Measurements from ENCODE around the gene DCANP1. TPM values are rescaled to one million over a fixed set of nuclear protein-coding genes. Genes with fewer than 3 reads are reported as not detected.
A peak's percentile ranks its signal among the peaks of the same experiment; 100 is the strongest.

Gene DCANP1
- polyA plus RNA-seq, 1 donor (not counting 4 experiments of a cell fraction or from before 2014, with no cell fraction given) = not detected

DNA sequence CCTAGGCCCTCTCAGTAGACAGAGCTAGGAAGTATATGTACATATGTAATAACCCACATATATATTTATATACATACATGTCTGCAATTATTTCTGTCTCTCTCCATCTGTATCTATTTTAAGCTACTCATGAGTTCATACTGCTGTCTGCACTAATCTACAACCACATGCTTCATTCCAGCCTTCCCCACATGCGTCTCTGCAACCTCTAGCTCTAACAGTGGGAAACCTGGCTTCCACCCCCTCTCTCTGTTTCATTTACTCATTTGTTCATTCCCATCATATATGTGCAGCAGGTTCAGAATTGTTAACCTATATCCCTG, 23.3 kb downstream of the DCANP1 start:
- Histone ChIP-seq H3K9me3 (ENCODE audit: control insufficient read depth, low read depth, low read length) (peaks cover 4% of the 10 kb centered on the region), H3K4me1 (ENCODE audit: control insufficient read depth, extremely low read depth, insufficient read depth, low read length) (peaks cover 11% of the 10 kb centered on the region), H2AFZ (ENCODE audit: control insufficient read depth, low read length) (no peak overlapping the region), H3K4me2 (ENCODE audit: control insufficient read depth, extremely low read depth, insufficient read depth, low read depth, low read length) (no peak overlapping the region), H3K4me3 (ENCODE audit: control insufficient read depth in 2 of 3, extremely low read depth in 1 of 3, insufficient read depth in 2 of 3, low read depth in 1 of 3, low read length in 3 of 3) (no peak overlapping the region), H4K20me1 (ENCODE audit: control insufficient read depth, extremely low read depth, insufficient read depth, low read length) (no peaks in the 10 kb centered on the region), H3K27me3 (ENCODE audit: control insufficient read depth, extremely low read depth, insufficient read depth, low read length) (peaks cover 4% of the 10 kb centered on the region), H3K27ac (ENCODE audit: control insufficient read depth, insufficient read depth, low read length) (no peak overlapping the region), H3K79me2 (ENCODE audit: control insufficient read depth, insufficient read depth, low read length) (no peaks in the 10 kb centered on the region), H3K9me1 (ENCODE audit: control insufficient read depth, extremely low read depth, insufficient read depth, low read length) (no peaks in the 10 kb centered on the region), H3K9ac (ENCODE audit: control insufficient read depth, extremely low read depth, insufficient read depth, low read length) (no peak overlapping the region), H3K36me3 (ENCODE audit: control insufficient read depth in 2 of 2, extremely low read depth in 1 of 2, insufficient read depth in 2 of 2, low read length in 2 of 2) (no peaks in the 10 kb centered on the region)
- TF ChIP-seq, protein P1, sequence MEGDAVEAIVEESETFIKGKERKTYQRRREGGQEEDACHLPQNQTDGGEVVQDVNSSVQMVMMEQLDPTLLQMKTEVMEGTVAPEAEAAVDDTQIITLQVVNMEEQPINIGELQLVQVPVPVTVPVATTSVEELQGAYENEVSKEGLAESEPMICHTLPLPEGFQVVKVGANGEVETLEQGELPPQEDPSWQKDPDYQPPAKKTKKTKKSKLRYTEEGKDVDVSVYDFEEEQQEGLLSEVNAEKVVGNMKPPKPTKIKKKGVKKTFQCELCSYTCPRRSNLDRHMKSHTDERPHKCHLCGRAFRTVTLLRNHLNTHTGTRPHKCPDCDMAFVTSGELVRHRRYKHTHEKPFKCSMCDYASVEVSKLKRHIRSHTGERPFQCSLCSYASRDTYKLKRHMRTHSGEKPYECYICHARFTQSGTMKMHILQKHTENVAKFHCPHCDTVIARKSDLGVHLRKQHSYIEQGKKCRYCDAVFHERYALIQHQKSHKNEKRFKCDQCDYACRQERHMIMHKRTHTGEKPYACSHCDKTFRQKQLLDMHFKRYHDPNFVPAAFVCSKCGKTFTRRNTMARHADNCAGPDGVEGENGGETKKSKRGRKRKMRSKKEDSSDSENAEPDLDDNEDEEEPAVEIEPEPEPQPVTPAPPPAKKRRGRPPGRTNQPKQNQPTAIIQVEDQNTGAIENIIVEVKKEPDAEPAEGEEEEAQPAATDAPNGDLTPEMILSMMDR (optimal IDR thresholded peaks at IDR 0.05 in 1 of 3, IDR thresholded peaks at IDR 0.05 in 1 of 3, conservative IDR thresholded peaks at IDR 0.05 in 1 of 3; ENCODE audit: extremely low read depth in 1 of 3, insufficient read depth in 2 of 3, low read length in 3 of 3) = no peak
- no peak for TF ChIP-seq EZH2 (IDR thresholded peaks at IDR 0.05; ENCODE audit: low read length)
- dilution Hi-C loops (cut with MboI; ENCODE audit: extremely low pct_ligation_motif_present, low sequenced_read_pairs) = no loop called here
- DNase-seq (ENCODE audit: low read depth, low spot score) (no peak), FAIRE-seq (no peak)

DNA sequence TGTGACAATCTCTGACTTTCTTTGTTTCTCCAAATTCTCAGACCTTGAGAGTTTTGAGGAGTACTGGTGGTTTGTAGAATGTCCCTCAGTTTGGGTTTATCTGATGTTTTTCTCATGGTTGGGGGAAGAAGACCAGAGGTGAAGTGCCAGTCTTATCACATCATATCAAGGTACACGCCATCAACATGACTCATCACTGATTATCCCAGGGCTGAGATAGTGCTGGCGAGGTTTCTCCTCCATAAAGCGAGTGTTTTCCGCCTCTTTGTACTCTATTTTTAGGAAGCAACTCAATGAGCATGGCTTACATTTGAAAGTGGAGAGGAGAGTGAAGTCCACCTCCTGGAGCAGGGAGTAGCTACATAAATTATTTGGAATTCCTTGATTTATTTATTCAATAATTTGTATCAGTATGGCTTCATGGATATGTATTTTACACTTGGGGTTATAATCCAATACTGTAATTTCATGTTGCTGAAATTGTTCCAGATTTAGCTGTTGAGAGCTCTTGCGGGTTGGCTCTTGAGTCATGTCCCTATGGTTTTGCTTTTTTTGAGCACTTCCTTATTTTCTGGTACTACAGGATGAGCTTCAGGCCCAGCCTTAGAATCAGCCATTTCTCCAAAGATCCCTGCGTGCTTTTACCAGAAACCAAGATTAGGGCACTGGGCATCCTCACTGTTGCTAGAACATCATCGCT, 23.9 kb downstream of the DCANP1 start:
- H3K79me2 ChIP-seq (ENCODE audit: control insufficient read depth, insufficient read depth, low read length) = no peaks in the 10 kb centered on the region
- H3K9me1 ChIP-seq (ENCODE audit: control insufficient read depth, extremely low read depth, insufficient read depth, low read length) = no peaks in the 10 kb centered on the region
- no peaks in the 10 kb centered on the region for H4K20me1 ChIP-seq (ENCODE audit: control insufficient read depth, extremely low read depth, insufficient read depth, low read length)
- FAIRE-seq (peak; percentile 91), DNase-seq (ENCODE audit: low read depth, low spot score) (no peak)
- H3K4me3 ChIP-seq (ENCODE audit: control insufficient read depth in 2 of 3, extremely low read depth in 1 of 3, insufficient read depth in 2 of 3, low read depth in 1 of 3, low read length in 3 of 3) = no peak overlapping the region
- TF ChIP-seq EZH2 (IDR thresholded peaks at IDR 0.05; ENCODE audit: low read length) = no peak
- TF ChIP-seq, protein P1 (optimal IDR thresholded peaks at IDR 0.05 in 1 of 3, IDR thresholded peaks at IDR 0.05 in 1 of 3, conservative IDR thresholded peaks at IDR 0.05 in 1 of 3; ENCODE audit: extremely low read depth in 1 of 3, insufficient read depth in 2 of 3, low read length in 3 of 3) = no peak
- H2AFZ ChIP-seq (ENCODE audit: control insufficient read depth, low read length) = no peak overlapping the region
- H3K27me3 ChIP-seq (ENCODE audit: control insufficient read depth, extremely low read depth, insufficient read depth, low read length) = no peaks in the 10 kb centered on the region
- peak overlapping the region; percentile 13 for H3K4me2 ChIP-seq (ENCODE audit: control insufficient read depth, extremely low read depth, insufficient read depth, low read depth, low read length)
- no peaks in the 10 kb centered on the region for H3K36me3 ChIP-seq (ENCODE audit: control insufficient read depth in 2 of 2, extremely low read depth in 1 of 2, insufficient read depth in 2 of 2, low read length in 2 of 2)
- no peak overlapping the region for H3K27ac ChIP-seq (ENCODE audit: control insufficient read depth, insufficient read depth, low read length)
- peaks cover 11% of the 10 kb centered on the region for H3K4me1 ChIP-seq (ENCODE audit: control insufficient read depth, extremely low read depth, insufficient read depth, low read length)
- dilution Hi-C loops (cut with MboI; ENCODE audit: extremely low pct_ligation_motif_present, low sequenced_read_pairs) = no loop called here
- no peak overlapping the region for H3K9ac ChIP-seq (ENCODE audit: control insufficient read depth, extremely low read depth, insufficient read depth, low read length)
- no peaks in the 10 kb centered on the region for H3K9me3 ChIP-seq (ENCODE audit: control insufficient read depth, low read depth, low read length)

All from keratinocyte (primary cell).